Astrocyte (in vitro differentiated cells and primary cell): Measurements from ENCODE around the gene SLC7A10. TPM values are rescaled to one million over a fixed set of nuclear protein-coding genes. Genes with fewer than 3 reads are reported as not detected.

Experiments
- DNase-seq: peaks from one replicate; pipeline ENCODE4 v3.0.0-alpha.2; 2010; ENCODE audit warnings: low read depth
- FAIRE-seq: peaks from 2 replicates; lab custom pipeline; 2011; peaks lifted over from hg19 to GRCh38; lab: Jason Lieb, UNC
- H2AFZ ChIP-seq: 2 replicates; pipeline ENCODE4 v1.6.0; 2012; ENCODE audit warnings: low read depth, low read length, inconsistent platforms
- H3K27ac ChIP-seq: 2 replicates; pipeline ENCODE4 v1.5.1; 2011; ENCODE audit warnings: low read depth, low read length, inconsistent platforms
- H3K27me3 ChIP-seq: 2 replicates; pipeline ENCODE4 v1.6.0; 2011; ENCODE audit warnings: low read length, inconsistent platforms; ENCODE audit not compliant: insufficient read depth
- H3K36me3 ChIP-seq: 2 replicates; pipeline ENCODE4 v1.5.1; 2011; ENCODE audit warnings: low read length, inconsistent platforms; ENCODE audit not compliant: insufficient read depth
- H3K4me1 ChIP-seq: 2 replicates; pipeline ENCODE4 v1.5.1; 2011; ENCODE audit warnings: low read length, inconsistent platforms; ENCODE audit not compliant: insufficient read depth
- H3K4me2 ChIP-seq: 2 replicates; pipeline ENCODE4 v1.6.0; 2012; ENCODE audit warnings: low read length, inconsistent platforms
- H3K4me3 ChIP-seq: 2 replicates; pipeline ENCODE4 v1.5.1; 2011; ENCODE audit warnings: low read depth, mild to moderate bottlenecking, low read length, inconsistent platforms; ENCODE audit not compliant: insufficient read depth
- H3K79me2 ChIP-seq: 2 replicates; pipeline ENCODE4 v1.6.0; 2012; ENCODE audit warnings: mild to moderate bottlenecking, low read length, inconsistent platforms; ENCODE audit not compliant: insufficient read depth
- H3K9ac ChIP-seq: 2 replicates; pipeline ENCODE4 v1.6.0; 2012; ENCODE audit warnings: mild to moderate bottlenecking, low read length, inconsistent platforms
- H3K9me3 ChIP-seq: 2 replicates; pipeline ENCODE4 v1.5.1; 2012; ENCODE audit warnings: low read depth, mild to moderate bottlenecking, low read length, inconsistent platforms; ENCODE audit not compliant: insufficient read depth
- H4K20me1 ChIP-seq: 2 replicates; pipeline ENCODE4 v1.6.0; 2012; ENCODE audit warnings: low read length, inconsistent platforms; ENCODE audit not compliant: insufficient read depth
- H3K27ac Mint-ChIP-seq: one replicate; pipeline ENCODE4 v1.8.0; 2021; ENCODE audit warnings: mild to moderate bottlenecking, mixed read lengths; ENCODE audit not compliant: unreplicated experiment
- H3K27me3 Mint-ChIP-seq: one replicate; pipeline ENCODE4 v1.8.0; 2021; ENCODE audit warnings: low read depth, mixed read lengths; ENCODE audit not compliant: unreplicated experiment
- H3K36me3 Mint-ChIP-seq: one replicate; pipeline ENCODE4 v1.8.0; 2021; ENCODE audit warnings: low read depth, mixed read lengths; ENCODE audit not compliant: unreplicated experiment
- H3K4me1 Mint-ChIP-seq: one replicate; pipeline ENCODE4 v1.8.0; 2021; ENCODE audit warnings: low read depth, mixed read lengths; ENCODE audit not compliant: unreplicated experiment
- H3K4me3 Mint-ChIP-seq: one replicate; pipeline ENCODE4 v1.8.0; 2021; ENCODE audit warnings: mild to moderate bottlenecking, moderate library complexity, mixed read lengths; ENCODE audit not compliant: unreplicated experiment
- H3K9me3 Mint-ChIP-seq: one replicate; pipeline ENCODE4 v1.8.0; 2021; ENCODE audit warnings: mild to moderate bottlenecking, mixed read lengths; ENCODE audit not compliant: unreplicated experiment
- CTCF ChIP-seq: IDR thresholded peaks from 2 replicates; pipeline ENCODE4 v1.5.1; 2011; ENCODE audit warnings: low read depth, mild to moderate bottlenecking, inconsistent platforms, low read length, moderate library complexity; ENCODE audit not compliant: insufficient read depth
- EZH2 ChIP-seq: IDR thresholded peaks from 2 replicates; pipeline ENCODE4 v1.6.1; 2012; ENCODE audit warnings: mild to moderate bottlenecking, low read length, inconsistent platforms; ENCODE audit not compliant: insufficient read depth
- total RNA-seq: library from RNA; stranded (reverse); gene quantifications from 2 replicates; pipeline ENCODE4 v1.2.1, GENCODE V29; 2021

Gene SLC7A10
- total RNA-seq, 1 donor from 2014 or later: 0.61 TPM

- Mint-ChIP-seq H3K4me3 (no peak overlapping the region), H3K4me1 (peaks cover 3% of the 10 kb centered on the region), H3K27me3 (peaks cover 49% of the 10 kb centered on the region), H3K9me3 (peaks cover 5% of the 10 kb centered on the region), H3K27ac (no peak overlapping the region), H3K36me3 (peaks cover 2% of the 10 kb centered on the region)
- Histone ChIP-seq H3K4me2 (no peak overlapping the region), H3K9ac (no peak overlapping the region), H3K4me3 (no peak overlapping the region), H4K20me1 (peaks cover 16% of the 10 kb centered on the region), H2AFZ (no peak overlapping the region), H3K4me1 (peaks cover 5% of the 10 kb centered on the region), H3K9me3 (no peaks in the 10 kb centered on the region), H3K27me3 (peaks cover 32% of the 10 kb centered on the region), H3K27ac (no peak overlapping the region), H3K79me2 (no peaks in the 10 kb centered on the region), H3K36me3 (no peaks in the 10 kb centered on the region)
- DNase-seq: no peak
- TF ChIP-seq CTCF (no peak), EZH2 (no peak)
- no peak for FAIRE-seq
Observed at GRCh38 chr19:33220735-33221134, 4.9 kb downstream of the SLC7A10 start.

DNA sequence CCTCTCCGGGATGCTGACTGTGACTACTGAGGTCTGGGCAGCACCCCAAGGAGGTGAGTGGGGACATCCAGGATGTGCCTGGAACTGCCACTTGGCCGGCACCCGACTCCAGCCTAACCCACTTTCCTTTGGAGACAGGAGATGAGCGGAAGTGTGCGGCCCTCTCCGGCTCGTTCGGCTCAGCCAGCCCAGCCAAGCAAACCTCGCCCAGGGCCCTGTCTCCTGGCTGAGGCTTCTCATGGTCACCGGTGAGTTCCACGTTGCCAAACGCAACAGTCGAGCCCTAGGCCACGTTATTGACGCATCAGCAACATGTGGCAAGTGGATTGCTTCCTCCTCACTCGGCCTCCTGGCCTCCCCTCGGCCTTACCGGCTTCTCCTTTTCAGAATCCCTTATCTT is 5.5 kb downstream of the SLC7A10 start:
- H2AFZ ChIP-seq: no peak overlapping the region
- peaks cover 28% of the 10 kb centered on the region for H3K27me3 ChIP-seq
- H3K4me3 ChIP-seq: no peak overlapping the region
- FAIRE-seq (no peak), DNase-seq (no peak)
- peaks cover 16% of the 10 kb centered on the region for H4K20me1 ChIP-seq
- Mint-ChIP-seq H3K27ac (no peak overlapping the region), H3K9me3 (peaks cover 5% of the 10 kb centered on the region), H3K36me3 (peaks cover 2% of the 10 kb centered on the region), H3K4me1 (peaks cover 3% of the 10 kb centered on the region), H3K27me3 (peaks cover 51% of the 10 kb centered on the region), H3K4me3 (no peak overlapping the region)
- no peaks in the 10 kb centered on the region for H3K9me3 ChIP-seq
- no peak overlapping the region for H3K27ac ChIP-seq
- no peak for TF ChIP-seq CTCF
- no peak for TF ChIP-seq EZH2
- H3K4me2 ChIP-seq: no peak overlapping the region
- peaks cover 5% of the 10 kb centered on the region for H3K4me1 ChIP-seq
- no peak overlapping the region for H3K9ac ChIP-seq
- no peaks in the 10 kb centered on the region for H3K79me2 ChIP-seq
- H3K36me3 ChIP-seq: no peaks in the 10 kb centered on the region

- FAIRE-seq: no peak
- H3K4me3 Mint-ChIP-seq: no peak overlapping the region
Observed at GRCh38 chr19:33219261-33219815, 6.3 kb downstream of the SLC7A10 start.

More at GRCh38 chr19:33219261-33219815, 6.3 kb downstream of the SLC7A10 start:
- H3K27ac Mint-ChIP-seq: no peak overlapping the region
- peaks cover 5% of the 10 kb centered on the region for H3K9me3 Mint-ChIP-seq
- peaks cover 3% of the 10 kb centered on the region for H3K4me1 Mint-ChIP-seq
- H3K36me3 ChIP-seq: no peaks in the 10 kb centered on the region
- peak; percentile 81 for DNase-seq
- peaks cover 9% of the 10 kb centered on the region for H4K20me1 ChIP-seq
- no peaks in the 10 kb centered on the region for H3K9me3 ChIP-seq
- H3K27me3 ChIP-seq: peaks cover 20% of the 10 kb centered on the region
- no peak overlapping the region for H3K27ac ChIP-seq
- H2AFZ ChIP-seq: no peak overlapping the region
- no peak overlapping the region for H3K9ac ChIP-seq
- peaks cover 5% of the 10 kb centered on the region for H3K4me1 ChIP-seq
- H3K4me3 ChIP-seq: no peak overlapping the region
- peak overlapping the region; percentile 23 for H3K4me2 ChIP-seq
- no peaks in the 10 kb centered on the region for H3K79me2 ChIP-seq
- TF ChIP-seq CTCF: peak; percentile 24
- TF ChIP-seq EZH2: no peak
- no peaks in the 10 kb centered on the region for H3K36me3 Mint-ChIP-seq
- peaks cover 45% of the 10 kb centered on the region for H3K27me3 Mint-ChIP-seq
